Measurements from ENCODE around the gene AP1M1. TPM values are rescaled to one million over a fixed set of nuclear protein-coding genes. Genes with fewer than 3 reads are reported as not detected.

Gene AP1M1
- total RNA-seq, 1 experiment from 2014 or later, result 30.3 TPM

- H2BK20ac ChIP-seq (ENCODE audit: low read depth, low read length, poor library complexity, severe bottlenecking), result no peak overlapping the region
- Mint-ChIP-seq H3K4me1 (peaks cover 0 to 5% of the 10 kb centered on the region in 2 experiments; a peak in 1 of 4 replicates), H3K36me3 (ENCODE audit: insufficient read depth in 1 of 3, low read depth in 3 of 3) (no peaks in the 10 kb centered on the region; a peak in 1 of 7 replicates), H3K4me3 (no peak overlapping the region), H3K27ac (no peak overlapping the region), H3K27me3 (ENCODE audit: low read depth) (no peaks in the 10 kb centered on the region; the same call in 1 of the 2 replicates), H3K9me3 (no peaks in the 10 kb centered on the region)
- no peak for TF ChIP-seq CTCF (conservative IDR thresholded peaks at IDR 0.05)
- no peak overlapping the region for H4K91ac ChIP-seq (ENCODE audit: insufficient read length, low read depth, low read length)
- no peak overlapping the region for H2BK120ac ChIP-seq (ENCODE audit: low read depth, low read length, poor library complexity, severe bottlenecking)
- H3K9ac ChIP-seq (ENCODE audit: extremely low read depth, insufficient read length, low read length), result no peak overlapping the region
- no peak overlapping the region for H4K8ac ChIP-seq (replicated peaks; ENCODE audit: insufficient read length, low read depth, low read length)
- H3K23ac ChIP-seq (ENCODE audit: insufficient read length, low read depth, low read length), result no peak overlapping the region
- WGBS (ENCODE audit: extremely low coverage, insufficient read length, low lambda C conversion rate), result no CpG with 5 or more reads among the region's 17 CpGs
- H2AFZ ChIP-seq (ENCODE audit: low read length), result no peak overlapping the region
- H3K4ac ChIP-seq (ENCODE audit: low read depth, low read length), result no peak overlapping the region
- no peak overlapping the region for H3K56ac ChIP-seq (ENCODE audit: insufficient read length, low read depth, low read length)
- no peak overlapping the region for H3K18ac ChIP-seq (ENCODE audit: insufficient read length, low read depth, low read length)
- H3K23me2 ChIP-seq (ENCODE audit: insufficient read length, low read depth, low read length, poor library complexity, severe bottlenecking), result no peaks in the 10 kb centered on the region
- H2BK12ac ChIP-seq (ENCODE audit: insufficient read length, low read depth, low read length), result no peak overlapping the region
- no peaks in the 10 kb centered on the region for H3K9me3 ChIP-seq (ENCODE audit: control insufficient read depth, low read depth, low read length)
- H3K27me3 ChIP-seq (ENCODE audit: insufficient read depth, low read length), result no peaks in the 10 kb centered on the region
- H2BK15ac ChIP-seq (ENCODE audit: low read depth, low read length), result no peak overlapping the region
- no peaks in the 10 kb centered on the region for H3K79me2 ChIP-seq (ENCODE audit: insufficient read depth, low read length)
- H4K20me1 ChIP-seq (ENCODE audit: control insufficient read depth, insufficient read depth, insufficient read length), result no peaks in the 10 kb centered on the region
- H4K5ac ChIP-seq (ENCODE audit: insufficient read length, low read depth, low read length), result no peak overlapping the region
- H3K79me1 ChIP-seq (ENCODE audit: insufficient read depth, low read depth, low read length, poor library complexity, severe bottlenecking), result no peaks in the 10 kb centered on the region
- no peak overlapping the region for H2BK5ac ChIP-seq (ENCODE audit: insufficient read length, low read length)
- no peak overlapping the region for H3K27ac ChIP-seq (ENCODE audit: insufficient read length, low read depth, low read length)
- DNase-seq, result no peak
- no peaks in the 10 kb centered on the region for H3K4me1 ChIP-seq (ENCODE audit: insufficient read depth, low read length)
- H2AK5ac ChIP-seq (ENCODE audit: insufficient read length, low read length), result no peak overlapping the region
- no peak overlapping the region for H3T11ph ChIP-seq (ENCODE audit: low read length)
- H3K14ac ChIP-seq (ENCODE audit: insufficient read depth, low read length), result no peak overlapping the region
- H3K4me2 ChIP-seq (ENCODE audit: insufficient read depth, insufficient read length, low read length), result no peak overlapping the region
Measured at GRCh38 chr19:16268676-16269319, 71.1 kb downstream of the AP1M1 start.

Data from H9 (cell line).